Measurements from ENCODE around the gene TPCN1.

TPCN1 gene

GRCh38 chr12:113292091-113292490 lies 70.8 kb downstream of the TPCN1 start:
- peaks cover 1% of the 10 kb centered on the region for H3K79me1 ChIP-seq (replicated peaks; ENCODE audit: low read length, poor library complexity, severe bottlenecking)
- no peaks in the 10 kb centered on the region for H3K9me3 ChIP-seq (ENCODE audit: control insufficient read depth, low read length)
- H3K4me1 ChIP-seq (ENCODE audit: control insufficient read depth, insufficient read depth, low read depth, low read length) = peaks cover 3% of the 10 kb centered on the region
- no peak overlapping the region for H3K4ac ChIP-seq (ENCODE audit: low read depth in 1 of 2, low read length in 2 of 2)
- DNase-seq = peak; percentile 54
- no peak overlapping the region for H2BK15ac ChIP-seq (ENCODE audit: low read depth, poor library complexity, severe bottlenecking)
- no peak overlapping the region for H2AFZ ChIP-seq (ENCODE audit: low read depth, low read length)
- H3K23ac ChIP-seq (ENCODE audit: low read length in 2 of 2) = no peak overlapping the region
- H2BK120ac ChIP-seq (ENCODE audit: low read depth, low read length) = no peak overlapping the region
- H3K4me2 ChIP-seq (ENCODE audit: low read length, poor library complexity, severe bottlenecking) = no peak overlapping the region
- no peak overlapping the region for H4K91ac ChIP-seq (ENCODE audit: low read length)
- H3K27ac ChIP-seq (ENCODE audit: low read length, poor library complexity, severe bottlenecking) = no peak overlapping the region
- no peak overlapping the region for H2AK5ac ChIP-seq (ENCODE audit: low read length, severe bottlenecking)
- no peaks in the 10 kb centered on the region for H3K27me3 ChIP-seq (ENCODE audit: control insufficient read depth in 1 of 2, insufficient read depth in 1 of 2, low read length in 2 of 2)
- no peak overlapping the region for H3K14ac ChIP-seq (ENCODE audit: low read length in 2 of 2)
- H3K4me3 ChIP-seq (ENCODE audit: insufficient read depth in 1 of 2, low read depth in 1 of 2, low read length in 2 of 2) = no peak overlapping the region
- no peak overlapping the region for H3K18ac ChIP-seq (ENCODE audit: low read depth in 1 of 2, low read length in 2 of 2)
- H2BK12ac ChIP-seq (ENCODE audit: low read length in 2 of 2) = no peak overlapping the region
- no peak overlapping the region for H2BK5ac ChIP-seq (ENCODE audit: low read depth, low read length, poor library complexity, severe bottlenecking)
- 51% methylated on average over 5 of the region's 6 CpGs for WGBS
- peaks cover 73 to 89% of the 10 kb centered on the region in 2 experiments for H3K36me3 ChIP-seq (ENCODE audit: control insufficient read depth in 1 of 2, insufficient read depth in 2 of 2, low read depth in 1 of 2, low read length in 2 of 2)
- no peak overlapping the region for H4K8ac ChIP-seq (ENCODE audit: low read length)
- H3K9ac ChIP-seq (ENCODE audit: low read length) = peak overlapping the region; percentile 57

- Histone ChIP-seq H2BK120ac (ENCODE audit: low read depth, low read length) (no peak overlapping the region), H3K4me2 (ENCODE audit: low read length, poor library complexity, severe bottlenecking) (no peak overlapping the region), H2BK15ac (ENCODE audit: low read depth, poor library complexity, severe bottlenecking) (no peak overlapping the region), H3K27ac (ENCODE audit: low read length, poor library complexity, severe bottlenecking) (no peak overlapping the region), H2BK12ac (ENCODE audit: low read length in 2 of 2) (peak overlapping the region in 1 of 2 experiments; percentile 42), H3K36me3 (ENCODE audit: control insufficient read depth in 1 of 2, insufficient read depth in 2 of 2, low read depth in 1 of 2, low read length in 2 of 2) (peaks cover 74 to 89% of the 10 kb centered on the region in 2 experiments), H4K91ac (ENCODE audit: low read length) (no peak overlapping the region), H3K4me3 (ENCODE audit: insufficient read depth in 1 of 2, low read depth in 1 of 2, low read length in 2 of 2) (no peak overlapping the region), H3K27me3 (ENCODE audit: control insufficient read depth in 1 of 2, insufficient read depth in 1 of 2, low read length in 2 of 2) (no peaks in the 10 kb centered on the region), H3K14ac (ENCODE audit: low read length in 2 of 2) (no peak overlapping the region), H2BK5ac (ENCODE audit: low read depth, low read length, poor library complexity, severe bottlenecking) (no peak overlapping the region), H2AK5ac (ENCODE audit: low read length, severe bottlenecking) (no peak overlapping the region), H3K9me3 (ENCODE audit: control insufficient read depth, low read length) (no peaks in the 10 kb centered on the region), H3K9ac (ENCODE audit: low read length) (peak overlapping the region; percentile 57), H3K4ac (ENCODE audit: low read depth in 1 of 2, low read length in 2 of 2) (no peak overlapping the region), H3K4me1 (ENCODE audit: control insufficient read depth, insufficient read depth, low read depth, low read length) (peaks cover 6% of the 10 kb centered on the region), H3K18ac (ENCODE audit: low read depth in 1 of 2, low read length in 2 of 2) (peak overlapping the region in 1 of 2 experiments; percentile 23), H4K8ac (ENCODE audit: low read length) (no peak overlapping the region), H2AFZ (ENCODE audit: low read depth, low read length) (no peak overlapping the region), H3K23ac (ENCODE audit: low read length in 2 of 2) (no peak overlapping the region), H3K79me1 (replicated peaks; ENCODE audit: low read length, poor library complexity, severe bottlenecking) (peaks cover 1% of the 10 kb centered on the region)
- 90% methylated on average over 7 of the region's 7 CpGs for WGBS
- no peak for DNase-seq
These were observed 71.3 kb downstream of the TPCN1 start for GRCh38 chr12:113292547-113292946.

- peaks cover 76 to 88% of the 10 kb centered on the region in 2 experiments for H3K36me3 ChIP-seq (ENCODE audit: control insufficient read depth in 1 of 2, insufficient read depth in 2 of 2, low read depth in 1 of 2, low read length in 2 of 2)
- H4K8ac ChIP-seq (ENCODE audit: low read length) = no peak overlapping the region
- H3K4me3 ChIP-seq (ENCODE audit: insufficient read depth in 1 of 2, low read depth in 1 of 2, low read length in 2 of 2) = no peak overlapping the region
- no peak overlapping the region for H3K14ac ChIP-seq (ENCODE audit: low read length in 2 of 2)
- no peak overlapping the region for H3K27ac ChIP-seq (ENCODE audit: low read length, poor library complexity, severe bottlenecking)
- H3K9ac ChIP-seq (ENCODE audit: low read length) = no peak overlapping the region
- WGBS = 94% methylated on average over 10 of the region's 10 CpGs
- no peak overlapping the region for H2AFZ ChIP-seq (ENCODE audit: low read depth, low read length)
- H4K91ac ChIP-seq (ENCODE audit: low read length) = no peak overlapping the region
- H3K18ac ChIP-seq (ENCODE audit: low read depth in 1 of 2, low read length in 2 of 2) = no peak overlapping the region
- no peak overlapping the region for H3K4me2 ChIP-seq (ENCODE audit: low read length, poor library complexity, severe bottlenecking)
- no peak overlapping the region for H2BK12ac ChIP-seq (ENCODE audit: low read length in 2 of 2)
- no peak overlapping the region for H2BK15ac ChIP-seq (ENCODE audit: low read depth, poor library complexity, severe bottlenecking)
- no peak overlapping the region for H3K4ac ChIP-seq (ENCODE audit: low read depth in 1 of 2, low read length in 2 of 2)
- H3K23ac ChIP-seq (ENCODE audit: low read length in 2 of 2) = no peak overlapping the region
- no peak for DNase-seq
- no peaks in the 10 kb centered on the region for H3K9me3 ChIP-seq (ENCODE audit: control insufficient read depth, low read length)
- peaks cover 6% of the 10 kb centered on the region for H3K4me1 ChIP-seq (ENCODE audit: control insufficient read depth, insufficient read depth, low read depth, low read length)
- H2BK5ac ChIP-seq (ENCODE audit: low read depth, low read length, poor library complexity, severe bottlenecking) = no peak overlapping the region
- no peaks in the 10 kb centered on the region for H3K27me3 ChIP-seq (ENCODE audit: control insufficient read depth in 1 of 2, insufficient read depth in 1 of 2, low read length in 2 of 2)
- no peak overlapping the region for H2AK5ac ChIP-seq (ENCODE audit: low read length, severe bottlenecking)
- H2BK120ac ChIP-seq (ENCODE audit: low read depth, low read length) = no peak overlapping the region
- H3K79me1 ChIP-seq (replicated peaks; ENCODE audit: low read length, poor library complexity, severe bottlenecking) = no peaks in the 10 kb centered on the region
These were observed 71.8 kb downstream of the TPCN1 start for GRCh38 chr12:113293100-113293499.

GRCh38 chr12:113295886-113296556 lies 74.8 kb downstream of the TPCN1 start:
- Histone ChIP-seq H3K14ac (ENCODE audit: low read length in 2 of 2) (no peak overlapping the region), H2BK120ac (ENCODE audit: low read depth, low read length) (no peak overlapping the region), H3K9me3 (ENCODE audit: control insufficient read depth, low read length) (no peaks in the 10 kb centered on the region), H3K36me3 (ENCODE audit: control insufficient read depth in 1 of 2, insufficient read depth in 2 of 2, low read depth in 1 of 2, low read length in 2 of 2) (peaks cover 61 to 71% of the 10 kb centered on the region in 2 experiments), H3K4ac (ENCODE audit: low read depth in 1 of 2, low read length in 2 of 2) (no peak overlapping the region), H3K9ac (ENCODE audit: low read length) (no peak overlapping the region), H3K79me1 (replicated peaks; ENCODE audit: low read length, poor library complexity, severe bottlenecking) (no peaks in the 10 kb centered on the region), H2AFZ (ENCODE audit: low read depth, low read length) (no peak overlapping the region), H3K4me3 (ENCODE audit: insufficient read depth in 1 of 2, low read depth in 1 of 2, low read length in 2 of 2) (no peak overlapping the region), H3K18ac (ENCODE audit: low read depth in 1 of 2, low read length in 2 of 2) (no peak overlapping the region), H2BK12ac (ENCODE audit: low read length in 2 of 2) (no peak overlapping the region), H3K27me3 (ENCODE audit: control insufficient read depth in 1 of 2, insufficient read depth in 1 of 2, low read length in 2 of 2) (no peaks in the 10 kb centered on the region), H4K8ac (ENCODE audit: low read length) (no peak overlapping the region), H2BK15ac (ENCODE audit: low read depth, poor library complexity, severe bottlenecking) (no peak overlapping the region), H4K91ac (ENCODE audit: low read length) (no peak overlapping the region), H3K4me2 (ENCODE audit: low read length, poor library complexity, severe bottlenecking) (no peak overlapping the region), H2AK5ac (ENCODE audit: low read length, severe bottlenecking) (no peak overlapping the region), H3K4me1 (ENCODE audit: control insufficient read depth, insufficient read depth, low read depth, low read length) (peaks cover 27% of the 10 kb centered on the region), H2BK5ac (ENCODE audit: low read depth, low read length, poor library complexity, severe bottlenecking) (no peak overlapping the region), H3K23ac (ENCODE audit: low read length in 2 of 2) (no peak overlapping the region), H3K27ac (ENCODE audit: low read length, poor library complexity, severe bottlenecking) (no peak overlapping the region)
- no peak for DNase-seq
- WGBS = 92% methylated on average over 14 of the region's 24 CpGs

Measured in mesenchymal stem cell (in vitro differentiated cells and primary cell).